ENCODE data around the gene CAMSAP2.

The CAMSAP2 gene

DNA sequence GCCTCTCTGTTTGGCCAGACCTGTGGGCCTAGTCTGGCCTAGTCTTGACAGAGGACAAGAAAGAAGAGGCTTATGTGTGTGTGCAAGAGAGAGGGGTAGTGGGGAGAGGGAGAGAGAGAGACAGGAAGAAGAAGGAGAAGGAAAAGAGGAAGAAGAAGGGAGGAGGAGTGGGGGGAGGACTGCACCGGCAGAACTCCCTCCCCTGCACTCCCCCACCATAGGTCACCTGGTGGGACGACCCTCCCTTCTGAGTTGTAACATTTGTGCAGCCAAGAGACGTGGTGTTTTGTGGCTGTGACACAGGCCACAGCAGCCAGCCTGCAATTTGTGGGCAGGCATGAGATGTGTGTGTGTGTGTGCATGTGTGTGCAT lies 160.3 kb downstream of the CAMSAP2 start:
- no peak for DNase-seq (ENCODE audit: low read depth)

DNA sequence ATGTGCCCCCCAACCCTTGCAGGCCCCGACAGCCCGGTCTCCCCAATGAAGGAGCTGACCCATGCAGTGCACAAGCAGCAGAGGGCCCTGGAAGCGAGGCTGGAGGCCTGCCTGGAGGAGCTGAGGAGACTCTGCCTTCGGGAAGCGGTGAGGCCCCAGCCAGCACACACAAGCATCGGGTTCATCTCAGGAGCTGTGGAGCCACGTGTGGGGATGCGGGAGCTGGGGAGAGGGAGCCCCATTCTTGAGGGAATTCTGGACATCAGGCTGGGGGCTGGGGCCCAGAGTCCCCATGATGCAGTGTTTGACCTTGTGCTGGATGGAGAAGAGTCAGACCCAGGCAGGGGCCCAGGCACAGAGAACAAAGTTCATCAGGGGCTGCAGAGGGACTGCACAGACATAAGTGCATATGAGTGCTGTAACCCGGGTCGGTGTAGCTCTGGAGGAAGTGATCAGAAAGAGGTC lies 160.8 kb downstream of the CAMSAP2 start:
- no peak for DNase-seq (ENCODE audit: low read depth)

DNA sequence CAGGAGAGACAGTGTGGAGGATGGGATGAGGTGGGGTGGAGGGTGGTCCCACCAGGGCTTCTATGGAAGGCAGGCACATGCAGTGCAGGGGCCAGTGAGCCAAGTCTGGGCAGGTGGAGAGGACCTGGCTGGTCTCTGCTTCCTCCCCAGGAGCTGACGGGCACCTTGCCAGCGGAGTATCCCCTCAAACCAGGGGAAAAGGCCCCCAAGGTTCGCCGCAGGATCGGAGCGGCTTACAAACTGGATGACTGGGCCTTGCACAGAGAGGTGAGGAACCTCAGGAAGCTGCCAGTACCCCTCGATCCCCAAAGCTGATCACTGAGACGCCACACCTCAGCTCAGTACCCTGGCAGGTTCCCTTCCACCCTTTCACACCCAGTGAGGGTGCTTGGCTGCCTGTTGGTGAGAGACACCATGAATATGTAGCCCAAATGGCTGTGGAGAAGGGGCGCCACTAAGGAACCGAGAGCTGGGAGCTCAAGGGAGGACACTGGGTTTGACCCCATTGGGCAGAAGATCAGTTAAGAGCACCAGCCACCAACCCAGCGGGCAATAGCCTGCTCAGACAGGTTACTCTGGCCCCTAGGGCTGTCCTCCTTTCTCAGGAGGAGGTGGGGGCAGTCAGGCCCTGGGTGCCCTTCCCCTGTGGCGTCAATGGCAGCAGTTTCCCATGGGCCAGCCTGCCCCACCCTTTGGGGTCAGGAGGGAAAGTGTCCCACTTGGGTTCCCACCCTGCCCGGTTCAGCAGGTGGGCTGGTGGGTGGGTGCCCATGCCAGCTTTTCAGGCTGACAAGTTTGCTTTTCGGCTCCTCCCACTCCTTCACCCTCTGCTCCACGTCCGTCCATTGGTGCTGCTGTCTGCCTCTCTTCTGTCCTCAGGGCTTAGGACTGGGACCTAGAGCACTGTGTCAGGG lies 161.5 kb downstream of the CAMSAP2 start:
- no peak for DNase-seq (ENCODE audit: low read depth)

DNA sequence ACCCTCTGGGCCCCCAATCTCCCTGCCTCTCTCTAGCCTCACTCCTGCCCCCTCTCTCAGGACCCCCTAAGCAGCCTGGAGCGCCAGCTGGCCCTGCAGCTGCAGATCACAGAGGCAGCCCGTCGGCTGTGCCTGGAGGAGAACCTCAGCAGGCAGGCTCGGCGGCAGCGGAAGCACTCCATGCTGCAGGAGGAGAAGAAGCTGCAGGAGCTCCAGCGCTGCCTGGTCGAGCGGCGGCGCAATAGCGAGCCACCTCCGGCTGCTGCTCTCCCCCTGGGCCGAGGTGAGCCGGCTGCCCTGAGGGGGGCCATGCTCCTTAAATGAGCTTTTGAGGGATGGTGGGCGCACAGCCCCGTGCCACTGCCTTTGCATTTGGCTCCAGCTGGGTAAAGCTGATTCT lies 162.2 kb downstream of the CAMSAP2 start:
- DNase-seq (ENCODE audit: low read depth), result no peak

DNA sequence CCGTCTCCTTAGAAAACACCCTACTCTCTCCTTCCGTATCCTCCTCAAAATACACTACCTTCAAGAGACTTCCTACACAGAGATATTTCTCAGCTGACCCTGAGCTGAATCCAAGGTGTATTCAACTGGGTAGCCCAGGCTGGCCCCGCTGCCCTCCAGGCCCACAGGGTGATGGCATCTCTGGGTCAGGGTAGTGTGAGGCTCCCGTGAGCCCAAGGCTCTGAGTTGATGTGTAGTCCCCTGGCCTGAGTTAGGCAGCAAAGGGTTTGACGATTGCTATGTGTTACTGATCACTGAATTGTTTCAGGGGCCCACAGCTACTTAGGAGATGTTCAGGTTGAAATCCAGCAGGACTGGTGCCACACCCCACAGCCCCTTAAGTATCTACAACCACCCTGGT lies 162.7 kb downstream of the CAMSAP2 start:
- DNase-seq (ENCODE audit: low read depth), result no peak

DNA sequence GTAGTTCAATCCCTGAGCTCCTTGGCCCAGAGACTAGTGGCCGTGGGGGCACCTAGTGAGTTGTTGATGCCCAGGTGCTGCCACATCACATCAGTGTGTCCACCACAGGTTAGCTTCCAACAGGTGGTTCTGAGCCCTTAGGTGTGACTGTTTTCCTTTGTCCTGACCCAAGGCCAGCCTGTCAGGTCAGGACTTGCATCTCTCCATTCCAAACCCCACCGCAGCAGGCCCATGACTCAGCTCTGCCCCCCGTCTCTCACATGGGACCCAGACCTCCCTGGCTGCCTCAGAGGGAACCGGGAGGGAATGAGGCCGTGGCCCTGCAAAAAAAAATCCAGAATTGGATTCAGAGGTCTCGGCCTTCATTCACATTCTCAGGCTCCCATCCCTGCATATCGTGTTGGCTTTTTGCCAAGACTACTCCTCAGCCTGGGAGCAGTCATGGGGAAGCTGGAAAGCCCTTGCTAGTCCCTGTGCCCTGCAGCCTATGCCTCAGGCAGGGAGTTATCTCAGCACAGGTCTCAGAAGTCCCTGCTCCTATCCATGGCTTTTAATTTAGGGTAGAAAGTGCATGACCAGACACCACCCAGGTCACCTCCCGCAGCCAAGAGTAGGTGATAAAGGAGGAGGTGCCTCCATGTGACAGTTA lies 163.2 kb downstream of the CAMSAP2 start:
- no peak for DNase-seq (ENCODE audit: low read depth)

DNA sequence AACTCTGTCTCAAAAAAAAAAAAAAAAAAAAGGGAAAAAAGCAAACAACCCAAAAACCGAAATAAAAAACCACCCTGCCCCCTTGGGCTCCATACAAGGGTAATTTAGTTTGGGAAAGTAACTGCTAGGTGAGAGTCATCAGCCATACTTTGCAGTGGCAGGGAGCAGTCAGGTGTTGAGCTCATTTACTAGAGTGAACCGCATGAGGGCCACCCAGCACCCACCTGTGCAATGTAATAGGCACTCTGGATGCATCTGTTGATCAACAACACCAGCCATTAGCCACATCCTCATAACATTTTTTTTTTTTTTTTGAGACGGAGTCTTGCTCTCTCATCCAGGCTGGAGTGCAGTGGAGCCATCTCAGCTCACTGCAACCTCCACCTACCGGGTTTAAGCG lies 165.1 kb downstream of the CAMSAP2 start:
- no peak for DNase-seq (ENCODE audit: low read depth)

DNA sequence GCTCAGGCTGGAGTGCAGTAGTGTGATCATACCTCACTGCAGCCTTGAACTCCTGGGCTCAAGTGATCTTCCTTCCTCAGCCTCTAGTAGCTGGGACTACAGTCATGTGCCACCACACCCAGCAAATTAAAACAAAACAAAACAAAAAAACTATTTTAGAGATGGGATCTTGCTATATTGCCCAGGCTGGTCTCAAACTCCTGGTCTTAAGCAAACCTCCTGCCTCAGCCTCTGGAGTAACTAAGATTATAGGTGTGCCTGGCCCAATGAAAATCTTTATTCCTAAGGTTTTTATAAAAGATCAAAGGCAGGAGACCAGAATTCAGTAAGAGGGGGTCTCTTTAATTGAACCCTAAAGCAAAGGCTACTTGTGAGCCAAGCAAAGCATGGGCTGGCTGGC lies 166.1 kb downstream of the CAMSAP2 start:
- no peak for DNase-seq (ENCODE audit: low read depth)

DNA sequence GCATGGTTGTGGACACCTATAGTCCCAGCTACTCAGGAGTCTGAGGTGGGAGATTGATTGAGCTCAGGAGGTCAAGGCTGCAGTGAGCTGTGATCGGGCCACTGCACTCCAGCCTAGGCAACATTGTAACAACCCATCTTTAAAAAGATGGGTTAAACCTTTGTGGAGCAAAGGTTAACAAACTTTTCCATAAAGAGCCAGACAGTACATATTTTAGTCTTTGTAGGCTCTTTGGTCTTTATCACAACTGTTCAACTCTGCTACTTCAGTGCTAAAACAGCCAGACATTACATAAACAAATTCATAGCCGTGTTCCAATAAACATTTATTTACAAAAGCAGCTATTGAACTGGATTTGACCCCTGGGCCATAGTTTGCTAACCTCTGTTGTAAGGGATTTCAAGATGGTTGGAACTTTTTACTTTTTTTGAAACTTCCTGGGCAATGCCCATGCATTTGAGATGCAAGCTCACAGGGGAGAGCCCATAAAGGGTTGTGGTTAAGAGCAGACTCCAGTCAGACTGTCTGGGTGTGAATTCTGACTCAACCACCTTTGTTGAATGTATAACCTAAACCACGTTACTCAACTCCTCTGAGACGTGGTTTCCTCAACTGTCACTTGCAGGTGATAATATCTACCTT lies 166.8 kb downstream of the CAMSAP2 start:
- DNase-seq (ENCODE audit: low read depth), result peak; percentile 42

DNA sequence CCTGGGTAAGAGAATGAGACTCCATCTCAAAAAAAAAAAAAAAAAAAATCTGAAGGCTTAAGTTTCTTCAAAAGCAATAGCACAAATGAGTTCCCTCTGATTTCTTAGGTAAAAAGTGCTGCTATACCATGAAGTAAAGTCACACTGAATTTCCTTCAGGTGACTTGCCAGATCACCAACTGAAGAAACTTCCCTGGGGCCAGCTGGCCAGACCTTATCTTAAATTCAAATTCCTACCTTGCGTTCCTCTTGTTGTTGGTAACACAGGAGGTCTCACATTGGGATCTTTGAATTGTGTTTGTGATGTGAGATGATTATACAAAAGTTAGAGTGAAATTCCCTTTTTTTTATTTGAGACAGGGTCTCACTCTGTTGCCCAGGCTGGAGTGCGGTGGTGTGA lies 167.8 kb downstream of the CAMSAP2 start:
- DNase-seq (ENCODE audit: low read depth), result no peak

DNA sequence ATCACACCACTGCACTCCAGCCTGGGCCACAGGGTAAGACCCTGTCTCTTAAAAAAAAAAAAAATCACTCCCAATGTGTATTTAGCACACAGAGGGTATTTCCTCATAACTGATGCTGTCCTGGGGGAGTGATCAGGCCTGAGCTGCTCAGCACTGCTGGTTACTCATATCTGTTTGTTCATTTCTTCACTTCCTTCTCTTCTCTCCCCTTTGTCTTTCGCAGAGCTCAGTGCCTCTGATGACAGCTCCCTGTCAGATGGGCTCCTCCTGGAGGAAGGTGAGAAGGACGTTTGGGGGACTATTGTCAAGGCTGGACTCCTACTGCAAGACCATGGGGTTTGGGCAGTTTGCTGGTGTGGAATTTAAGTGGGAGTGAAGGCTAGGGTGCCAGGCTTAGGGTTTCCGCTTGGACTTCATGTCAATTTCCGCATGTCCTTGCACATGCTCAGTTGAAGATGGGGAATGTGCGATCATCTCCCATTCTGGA lies 169.0 kb downstream of the CAMSAP2 start:
- no peak for DNase-seq (ENCODE audit: low read depth)

DNA sequence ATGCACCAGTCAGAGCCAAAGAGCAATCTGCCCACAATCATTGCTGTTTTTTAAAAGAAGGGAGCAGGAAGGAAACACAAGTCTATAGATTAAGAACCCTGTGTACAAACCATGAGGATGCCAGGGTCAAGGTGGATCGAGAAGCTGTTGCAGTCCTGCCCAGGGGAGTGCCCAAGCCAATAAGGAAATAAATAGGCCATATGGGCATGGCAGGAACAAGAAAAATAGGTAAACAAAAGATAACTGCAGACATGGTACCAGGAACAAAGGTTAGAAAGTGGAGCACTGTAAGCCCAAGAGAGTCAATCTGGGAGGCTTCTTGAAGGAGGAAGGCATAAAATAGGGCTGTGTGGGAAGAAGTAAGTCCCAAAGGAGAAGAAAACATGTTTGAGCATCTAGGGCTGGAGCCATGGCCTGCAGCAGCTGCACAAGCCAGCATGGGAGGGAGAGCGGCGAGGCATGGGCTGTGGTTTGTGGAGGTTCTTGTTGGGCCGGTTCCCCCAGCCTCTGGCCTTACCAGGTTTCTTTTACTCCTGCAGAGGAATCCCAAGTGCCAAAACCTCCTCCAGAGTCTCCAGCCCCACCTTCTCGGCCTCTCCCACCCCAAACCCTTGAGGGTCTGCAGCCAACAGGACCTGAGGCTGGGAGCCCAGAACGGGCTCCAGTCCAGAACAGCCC lies 169.6 kb downstream of the CAMSAP2 start:
- DNase-seq (ENCODE audit: low read depth), result no peak

DNA sequence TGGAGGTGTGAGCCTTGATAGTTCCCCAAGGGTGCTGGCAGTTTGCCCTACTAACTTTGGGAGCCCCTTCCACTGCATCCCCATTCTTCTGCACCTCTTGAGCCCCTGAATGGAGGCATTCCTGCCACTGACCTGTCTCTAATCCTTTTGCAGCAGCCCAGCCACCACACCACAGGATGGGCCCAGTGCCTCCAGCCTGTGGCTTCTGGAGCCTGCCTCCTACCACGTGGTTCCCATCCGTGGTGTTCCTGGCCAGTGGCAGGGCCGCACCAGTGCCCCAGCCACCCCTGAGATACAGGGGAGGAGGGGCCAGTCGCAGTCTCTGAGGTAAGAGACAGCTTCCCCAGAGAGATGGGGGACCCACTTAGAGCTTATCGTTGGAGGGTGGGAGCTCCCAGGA lies 170.4 kb downstream of the CAMSAP2 start:
- DNase-seq (ENCODE audit: low read depth), result no peak

DNA sequence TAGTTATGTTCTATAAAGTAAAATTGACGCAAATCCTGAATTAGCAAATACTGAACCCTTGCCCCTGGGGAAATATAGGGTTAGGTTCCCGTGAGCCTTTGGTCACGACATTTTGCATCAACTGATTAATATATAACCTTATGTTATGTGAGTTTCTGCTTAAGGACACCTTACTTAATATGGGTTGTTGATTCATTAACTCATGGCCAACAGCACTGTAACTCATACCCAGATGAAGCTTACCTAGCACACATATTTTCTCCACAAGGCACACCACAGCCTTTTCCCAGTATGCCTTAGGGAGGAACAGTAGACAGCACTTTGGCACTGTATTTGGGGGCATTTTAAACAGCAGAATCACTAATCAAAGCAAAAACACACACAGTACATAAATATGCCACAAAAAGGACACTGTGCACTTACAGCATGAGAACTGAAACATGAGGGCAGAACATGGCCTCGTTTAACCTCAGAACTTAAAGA lies 171.1 kb downstream of the CAMSAP2 start:
- no peak for DNase-seq (ENCODE audit: low read depth)

Data from activated gamma-delta T cell treated with anti-CD3 and anti-CD28 coated beads, Interleukin-2, amount 50 U/mL, for 16 hours (primary cell).